HG03280 (cell line): ENCODE data around the gene C10orf71.

Experiments used
- ATAC-seq: cut with Tn5 transposase; IDR thresholded peaks from one replicate; pipeline ENCODE4 v1.9.1; 2021; ENCODE audit warnings: mild to moderate bottlenecking, moderate library complexity; ENCODE audit not compliant: unreplicated experiment

C10orf71 gene

DNA sequence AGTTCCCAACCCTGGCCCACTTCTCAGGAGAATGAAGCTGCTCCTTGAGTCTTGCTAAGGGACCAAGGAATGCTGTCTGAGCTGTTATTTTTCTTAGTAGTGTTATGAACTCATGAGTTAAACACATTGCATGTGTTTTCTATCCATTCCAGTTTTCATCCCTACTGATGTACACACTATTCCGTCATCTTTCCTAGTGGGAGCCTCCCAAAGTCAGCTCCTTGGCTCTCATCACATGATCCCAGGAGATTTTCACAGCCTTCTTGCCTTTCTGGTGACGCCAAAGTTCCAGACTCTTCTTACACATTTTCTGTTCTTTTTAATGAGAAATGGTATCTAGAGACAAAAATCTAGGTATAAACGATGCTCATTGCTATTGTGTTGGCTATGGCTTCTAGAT lies 8.4 kb upstream of the C10orf71 start:
- ATAC-seq = no peak

DNA sequence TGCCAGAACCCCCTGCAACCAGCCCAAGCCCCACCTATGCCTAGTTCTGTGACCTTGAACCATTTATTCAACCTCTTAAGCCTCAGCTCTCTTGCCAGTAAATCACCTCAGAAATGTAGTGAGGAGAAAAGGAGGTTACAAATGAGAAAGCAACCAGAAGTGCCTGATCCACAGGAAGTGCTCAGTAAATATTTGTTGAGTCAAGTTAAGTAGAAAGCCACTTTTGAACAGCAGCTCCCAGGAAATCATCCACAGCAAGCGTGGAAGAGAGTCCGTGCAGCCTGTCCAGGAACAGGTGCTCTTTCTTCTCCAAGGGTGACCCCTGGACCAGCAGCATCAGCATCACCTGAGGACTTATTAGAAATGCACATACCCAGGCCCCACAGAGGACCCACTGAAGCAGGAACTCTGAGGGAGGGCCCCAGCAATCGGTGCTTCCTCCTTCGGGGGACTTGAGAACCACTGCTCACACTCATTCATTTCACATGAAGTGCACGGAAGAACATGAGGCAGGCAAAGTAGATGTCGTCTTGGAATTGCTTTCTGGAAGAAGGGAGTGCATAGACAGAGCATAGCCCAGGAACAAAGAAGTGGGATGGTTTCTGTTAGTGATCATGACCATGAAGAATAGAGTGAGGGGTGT lies 6.3 kb upstream of the C10orf71 start:
- no peak for ATAC-seq

DNA sequence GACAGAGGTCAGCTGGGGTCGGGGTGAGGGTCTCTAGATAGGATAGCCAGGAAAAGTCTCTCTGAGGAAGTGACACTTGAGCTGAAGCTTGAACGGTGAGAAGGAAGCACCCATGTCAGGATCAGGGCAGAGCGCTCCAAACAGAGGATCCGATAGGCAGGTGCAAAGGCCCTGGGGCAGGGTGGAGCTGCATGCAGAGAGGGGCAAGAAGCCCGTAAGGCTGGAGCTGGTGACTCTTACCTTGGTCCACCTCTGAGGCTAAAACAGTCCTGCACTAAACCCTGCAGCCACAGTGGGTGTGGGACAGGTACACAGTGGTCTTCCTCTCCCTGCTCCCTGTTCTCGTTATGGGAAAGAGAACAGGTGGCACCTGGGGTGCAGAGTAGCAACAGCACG lies 5.8 kb upstream of the C10orf71 start:
- ATAC-seq = no peak

DNA sequence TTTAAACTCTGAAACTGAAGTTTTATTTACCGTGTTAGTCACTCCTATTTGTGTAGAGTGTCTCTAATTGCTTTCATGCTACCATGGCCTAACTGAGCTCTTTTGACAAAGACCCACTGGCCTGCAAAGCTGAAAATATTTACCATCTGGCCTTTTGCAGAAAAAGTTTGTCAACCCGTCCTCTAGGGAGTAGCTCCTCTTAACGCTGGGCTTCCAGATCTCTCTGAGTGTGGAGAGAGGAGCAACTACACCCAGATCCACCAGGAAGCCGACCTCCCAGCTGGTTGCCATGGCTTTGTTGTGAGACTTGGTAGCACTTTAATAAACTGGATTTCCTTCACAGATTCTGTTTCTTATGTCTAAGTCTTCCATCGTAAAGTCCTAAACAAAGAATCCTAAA lies 4.2 kb upstream of the C10orf71 start:
- ATAC-seq = no peak

DNA sequence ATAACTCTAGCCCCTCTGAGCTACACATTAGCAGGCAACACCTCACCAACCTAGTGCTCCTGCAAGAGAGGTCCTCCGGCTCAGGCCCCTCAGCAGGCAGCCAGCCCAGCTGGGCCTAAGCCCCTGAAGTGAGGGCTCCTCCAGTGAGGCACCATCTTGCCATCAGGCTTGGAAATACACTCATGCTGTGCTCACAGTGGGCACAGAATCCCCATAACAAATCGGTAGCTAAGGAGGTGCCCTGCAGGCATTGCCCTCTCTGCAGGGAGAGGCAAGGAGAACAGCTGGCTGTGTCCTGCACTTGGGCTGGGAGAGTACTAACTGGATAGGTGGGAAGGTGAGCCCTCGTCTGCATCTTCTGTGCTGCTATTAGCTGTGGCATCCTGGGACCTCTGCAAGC lies 3.7 kb upstream of the C10orf71 start:
- ATAC-seq = no peak

DNA sequence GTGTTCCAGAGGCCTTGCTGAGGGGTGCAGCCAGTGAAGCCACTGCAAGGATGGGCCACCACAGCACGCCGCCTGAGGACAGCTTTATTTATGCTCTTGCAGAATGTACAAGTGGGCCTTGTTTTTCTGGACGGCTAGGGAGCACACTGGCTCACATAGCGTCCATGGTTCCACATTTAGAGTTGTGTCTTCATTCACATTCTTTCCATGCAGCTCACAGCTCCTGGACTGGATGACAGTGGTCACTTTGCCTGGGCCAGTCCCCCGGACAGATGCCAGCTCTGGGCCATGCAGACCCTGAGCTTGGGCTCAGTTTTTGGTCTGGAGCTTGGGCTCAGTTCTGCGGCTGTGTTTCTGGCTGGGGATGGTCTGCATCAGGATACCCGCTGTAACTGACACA lies 2.6 kb upstream of the C10orf71 start:
- ATAC-seq = no peak

DNA sequence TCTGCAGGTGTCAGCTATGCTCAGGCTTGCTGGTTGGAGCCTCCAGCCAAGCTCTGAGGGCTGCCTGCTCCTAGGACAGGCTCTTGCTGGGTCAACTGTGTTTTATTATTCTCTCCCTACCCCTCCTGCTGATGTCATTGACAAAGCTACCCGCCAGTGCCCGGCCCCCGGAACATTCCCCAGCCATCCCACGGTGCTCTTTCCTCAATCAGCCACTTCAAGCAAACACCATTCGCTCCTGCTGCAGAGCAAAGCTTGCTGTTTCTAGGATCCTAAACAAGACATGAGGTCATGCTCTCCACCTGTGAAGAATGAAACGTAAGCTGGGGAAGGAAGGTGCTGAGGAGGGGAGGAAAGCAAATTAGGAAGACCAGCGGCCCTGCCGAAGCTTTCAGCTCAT lies 2.1 kb upstream of the C10orf71 start:
- ATAC-seq = no peak

DNA sequence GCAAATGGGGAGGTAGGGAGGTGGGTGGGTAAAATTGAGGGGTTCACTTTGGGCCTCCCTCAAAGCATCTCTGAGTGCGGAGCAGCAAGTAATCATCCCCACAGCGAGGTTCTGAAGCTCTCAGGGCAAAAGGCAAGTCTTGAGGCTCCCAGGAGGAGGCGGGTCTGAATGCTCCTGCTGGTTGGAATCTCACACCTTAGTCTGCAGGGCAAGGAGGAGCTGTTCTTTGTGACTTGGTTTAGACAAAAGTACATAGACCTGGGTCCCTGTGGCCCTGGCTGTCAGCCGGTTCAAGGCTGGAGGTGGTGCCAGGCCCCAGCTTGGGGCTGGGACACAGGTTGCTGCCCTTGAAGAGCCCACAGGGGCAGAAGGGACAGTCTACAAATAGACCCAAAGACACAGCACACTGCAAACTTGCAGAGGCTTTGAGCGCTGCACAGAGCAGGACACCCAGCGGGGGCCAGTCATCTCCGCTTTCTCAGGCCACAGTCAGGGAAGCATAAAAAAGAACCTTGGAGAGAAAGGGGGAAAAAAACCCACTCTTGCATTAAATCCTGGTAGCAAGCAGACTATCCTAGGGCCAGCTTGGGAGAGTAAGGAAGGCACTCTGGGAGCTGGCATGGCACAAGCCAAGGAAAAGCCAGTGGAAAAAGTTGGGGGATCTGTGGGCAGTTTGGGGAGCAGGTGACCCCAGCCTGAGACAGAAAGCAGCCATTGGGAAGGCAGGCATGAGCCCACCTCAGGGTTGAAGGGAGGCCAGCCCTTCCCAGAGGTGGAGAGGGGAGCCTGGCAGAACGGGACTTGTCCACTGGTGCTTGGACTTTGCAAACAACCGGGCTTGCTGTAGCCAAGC lies 926 bp upstream of the C10orf71 start:
- ATAC-seq = no peak

DNA sequence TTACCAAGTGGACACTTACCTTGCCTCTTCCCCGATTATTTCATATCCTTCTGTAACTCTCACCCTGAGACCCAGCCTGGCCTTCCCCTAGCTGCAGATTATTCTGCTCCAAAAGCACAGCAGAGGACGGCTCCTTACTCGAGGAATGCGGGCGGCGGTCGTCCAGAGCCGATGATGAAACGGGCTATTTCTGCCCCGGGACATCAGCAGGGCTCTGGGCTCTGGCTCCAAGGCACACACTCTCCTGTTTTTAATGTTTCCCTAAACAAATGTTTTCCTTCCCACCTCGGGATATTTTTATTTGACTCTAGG lies 343 bp upstream of the C10orf71 start:
- no peak for ATAC-seq

DNA sequence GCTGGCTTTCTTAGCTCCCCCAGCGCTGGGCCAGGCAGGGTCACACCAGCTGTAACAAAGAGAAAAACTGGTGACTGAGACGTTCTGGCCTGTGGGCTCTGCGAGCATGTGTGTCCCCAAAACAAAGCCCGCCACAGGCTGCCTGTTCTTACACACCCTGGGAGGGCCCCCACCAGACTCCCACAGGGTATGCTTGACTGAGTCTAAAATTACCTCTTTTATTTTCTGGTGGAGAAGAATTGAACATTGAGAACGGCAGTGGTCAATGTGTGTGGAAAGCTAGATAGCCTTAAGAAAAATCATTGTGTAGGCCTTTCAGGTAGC lies 808 bp downstream of the C10orf71 start:
- ATAC-seq = peak; percentile 41

DNA sequence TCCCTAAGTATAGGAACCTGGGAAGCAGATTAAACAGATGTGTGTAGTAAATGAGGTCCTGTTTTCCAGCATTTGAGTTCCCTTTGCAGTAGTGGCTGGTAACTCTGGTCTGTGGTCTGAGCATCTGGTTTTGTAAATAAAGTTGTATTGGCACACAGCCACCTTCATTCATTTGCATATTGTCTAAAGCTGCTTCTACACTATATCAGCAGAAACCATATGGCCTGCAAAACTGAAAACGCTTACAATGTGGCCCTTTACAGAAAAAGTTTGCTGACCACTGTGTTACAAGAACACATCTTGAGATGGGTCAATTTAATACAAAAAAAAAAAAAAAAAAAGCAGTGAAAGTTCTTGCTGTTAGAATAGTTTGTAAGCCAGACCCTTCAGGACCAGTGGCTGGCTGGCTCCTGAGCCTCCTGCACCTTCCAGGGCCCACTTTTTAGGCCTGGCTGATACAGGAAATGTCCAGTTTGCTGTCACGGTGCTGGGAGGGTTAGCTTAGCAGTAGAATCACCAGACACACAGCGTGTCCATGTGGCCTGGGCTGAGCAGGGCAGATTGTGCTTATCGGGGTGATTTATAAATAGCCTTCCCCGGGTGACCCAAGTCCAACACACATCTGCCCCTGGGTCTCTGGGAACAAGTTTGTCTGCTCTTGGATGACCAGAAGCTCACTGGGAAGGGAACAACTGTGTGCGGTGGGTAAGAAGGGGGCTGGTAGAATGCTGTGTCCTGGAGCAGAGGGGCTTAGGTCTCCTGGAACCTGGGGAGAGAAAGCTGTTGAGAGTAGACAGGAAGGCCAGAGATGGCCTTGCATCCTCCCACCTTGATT lies 1.4 kb downstream of the C10orf71 start:
- peak; percentile 81 for ATAC-seq

DNA sequence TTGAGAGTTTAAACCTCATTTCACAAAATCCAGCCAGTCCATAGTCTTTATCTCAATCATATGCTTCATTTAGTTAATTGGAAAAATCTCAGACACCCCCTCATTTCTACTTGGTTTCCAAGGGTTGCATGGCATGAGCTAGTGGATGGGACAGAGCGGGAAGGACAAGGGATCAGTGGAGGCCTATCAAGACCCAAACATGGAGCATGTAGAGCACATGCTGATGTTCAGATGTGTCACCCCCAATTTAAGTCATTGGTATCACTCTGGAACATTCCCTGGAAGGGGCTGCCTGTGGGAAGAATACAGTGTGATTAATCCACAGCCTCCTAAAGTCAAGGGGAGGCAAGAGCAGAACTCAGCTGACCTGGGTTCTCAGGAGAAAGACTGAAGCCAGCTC lies 2.3 kb downstream of the C10orf71 start:
- no peak for ATAC-seq

DNA sequence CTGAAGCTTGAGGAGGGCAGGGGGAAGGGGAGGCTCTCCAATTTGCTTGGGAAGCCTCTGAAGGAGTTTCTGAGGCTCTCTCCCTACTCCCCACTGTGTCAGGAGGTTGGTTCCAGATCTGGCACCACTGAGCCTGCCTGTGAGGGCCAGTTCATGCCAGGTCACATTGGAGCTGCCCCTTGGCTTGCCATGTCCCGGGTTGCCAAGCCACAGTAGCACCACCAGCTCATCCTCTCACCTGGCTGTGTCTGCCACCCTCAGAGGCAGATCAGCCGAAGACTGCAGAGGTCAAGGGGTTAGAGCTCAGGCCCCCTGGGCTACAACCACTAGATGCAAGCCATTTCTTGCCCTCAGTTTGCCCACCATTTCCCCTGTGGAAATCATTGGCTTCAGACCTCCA lies 3.1 kb downstream of the C10orf71 start:
- ATAC-seq = no peak

DNA sequence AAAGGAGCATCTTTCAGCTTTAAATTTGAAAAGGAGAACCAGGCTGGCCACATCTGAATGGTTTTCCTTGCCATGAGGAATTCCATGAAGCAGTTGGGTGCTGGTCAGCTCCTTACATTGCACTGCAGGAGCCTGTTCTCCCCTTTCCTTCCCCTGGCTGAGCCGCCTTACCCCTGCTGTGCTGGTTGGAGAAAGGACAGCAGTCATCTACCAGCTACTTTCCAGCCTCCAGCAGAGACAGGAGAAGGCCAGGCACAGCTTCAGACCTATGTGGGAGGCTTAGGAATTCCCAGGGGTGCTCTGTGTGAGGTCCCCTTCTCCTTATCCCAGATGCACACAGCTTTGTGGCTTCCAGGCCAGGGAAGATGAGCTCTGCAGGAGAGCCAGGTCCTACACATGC lies 4.7 kb downstream of the C10orf71 start:
- ATAC-seq = no peak

DNA sequence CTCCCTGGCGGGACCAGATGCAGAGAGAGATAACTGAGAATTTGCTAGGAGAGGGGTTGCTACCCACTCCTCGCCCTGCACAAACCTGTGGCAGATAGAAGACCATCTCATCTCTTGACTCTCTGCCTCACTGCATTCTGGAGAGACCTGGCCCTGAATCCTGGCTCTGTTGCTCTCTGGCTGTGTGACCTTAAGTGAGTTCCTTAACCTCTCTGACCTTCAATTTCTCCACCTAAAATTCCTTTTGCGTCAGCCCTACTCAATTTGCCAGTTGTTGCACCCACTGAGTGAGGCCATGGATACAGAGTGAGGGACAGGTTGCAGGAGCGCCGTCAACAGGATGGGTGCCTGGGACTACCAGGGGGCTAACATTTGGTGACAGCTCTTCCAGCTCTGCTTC lies 5.2 kb downstream of the C10orf71 start:
- ATAC-seq = no peak

DNA sequence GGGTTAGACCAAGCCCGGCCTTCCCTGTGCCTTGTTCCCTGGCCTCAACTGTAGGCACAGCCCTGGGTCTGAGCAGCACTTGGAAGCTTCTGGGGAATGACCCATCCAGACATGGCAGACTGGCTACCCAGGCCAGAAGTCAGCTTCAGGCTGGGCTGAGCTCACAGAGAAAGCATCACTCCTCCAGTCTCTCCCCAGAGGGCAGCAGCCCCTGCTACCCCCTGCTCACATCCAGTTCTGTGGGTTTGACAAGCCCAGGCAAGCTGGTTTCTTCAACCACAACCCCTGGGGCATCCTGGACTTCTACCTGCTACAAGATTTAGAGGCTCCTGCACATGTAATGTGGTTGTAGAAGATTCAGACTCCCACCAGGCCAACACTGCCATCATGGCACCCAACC lies 9.0 kb downstream of the C10orf71 start:
- ATAC-seq = no peak

DNA sequence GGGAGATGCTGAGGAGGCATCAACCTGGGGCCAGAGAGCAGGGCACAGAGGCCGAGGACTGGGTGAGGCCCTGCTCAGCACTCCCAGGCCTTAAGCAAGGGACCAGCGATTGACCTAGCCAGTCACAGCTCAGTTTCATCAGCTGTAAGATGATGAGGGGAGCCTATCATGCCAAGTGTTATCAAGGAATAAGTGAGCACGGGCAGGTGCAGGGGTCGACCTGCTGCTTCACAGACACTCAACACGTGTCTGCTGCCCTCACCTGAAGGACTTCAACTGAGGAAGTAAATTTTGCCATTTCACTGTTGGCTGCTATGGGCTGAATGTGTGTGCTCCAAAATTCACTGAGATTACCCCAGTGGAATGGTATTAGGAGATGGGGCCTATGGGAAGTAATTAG lies 9.9 kb downstream of the C10orf71 start:
- ATAC-seq = no peak

DNA sequence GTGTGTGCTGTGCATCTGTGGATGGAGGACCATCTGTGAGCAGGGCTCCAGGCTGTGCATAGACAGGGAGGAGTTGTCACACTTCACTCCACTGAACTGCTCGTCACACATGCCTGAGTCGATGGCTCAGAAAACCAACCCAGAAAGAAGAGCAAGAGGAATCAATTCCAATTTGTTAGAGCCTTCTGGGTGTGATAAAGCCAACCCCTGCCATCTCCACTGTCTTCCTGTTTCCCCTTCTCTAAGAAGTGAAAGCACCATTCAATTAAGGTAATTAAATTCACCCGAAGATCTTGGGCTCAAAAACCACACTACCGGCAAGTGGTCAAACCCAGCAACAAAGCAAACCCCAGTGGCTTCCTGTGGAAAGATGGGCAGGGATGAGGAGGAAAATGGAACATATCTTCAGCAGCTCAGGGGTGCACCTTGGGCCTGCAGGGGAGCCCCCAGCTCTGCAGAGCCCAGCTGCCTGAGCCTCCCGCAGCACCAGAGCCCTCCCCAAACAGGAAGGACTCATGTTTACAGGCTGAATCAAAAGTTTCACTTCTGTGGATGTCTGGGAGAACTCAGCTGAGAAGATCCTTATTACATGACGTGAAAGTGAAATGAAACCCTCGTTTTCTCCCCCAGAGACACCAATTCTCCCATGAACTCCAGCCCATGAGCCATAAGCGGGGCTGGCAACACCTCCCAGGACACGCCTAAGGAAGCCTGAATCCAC lies 10.9 kb downstream of the C10orf71 start:
- no peak for ATAC-seq

DNA sequence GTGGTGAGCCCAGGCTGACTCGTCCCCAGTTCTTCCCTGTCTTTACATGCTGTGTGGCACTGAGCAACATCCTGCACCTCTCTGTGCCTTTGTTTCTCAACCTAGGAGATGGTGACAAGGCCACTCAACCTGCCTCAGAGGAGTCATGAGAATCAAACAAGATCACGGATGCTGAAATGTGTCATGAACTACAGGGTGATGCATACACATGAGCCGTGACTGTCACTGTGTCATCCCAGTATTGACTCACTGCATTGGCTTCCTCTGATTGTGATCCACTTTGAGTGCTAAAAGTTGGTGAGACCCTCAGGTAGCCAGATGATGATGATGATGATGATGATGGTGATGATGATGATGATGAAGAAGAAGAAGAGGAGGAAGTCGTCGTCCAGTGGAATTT lies 11.5 kb downstream of the C10orf71 start:
- ATAC-seq = no peak

DNA sequence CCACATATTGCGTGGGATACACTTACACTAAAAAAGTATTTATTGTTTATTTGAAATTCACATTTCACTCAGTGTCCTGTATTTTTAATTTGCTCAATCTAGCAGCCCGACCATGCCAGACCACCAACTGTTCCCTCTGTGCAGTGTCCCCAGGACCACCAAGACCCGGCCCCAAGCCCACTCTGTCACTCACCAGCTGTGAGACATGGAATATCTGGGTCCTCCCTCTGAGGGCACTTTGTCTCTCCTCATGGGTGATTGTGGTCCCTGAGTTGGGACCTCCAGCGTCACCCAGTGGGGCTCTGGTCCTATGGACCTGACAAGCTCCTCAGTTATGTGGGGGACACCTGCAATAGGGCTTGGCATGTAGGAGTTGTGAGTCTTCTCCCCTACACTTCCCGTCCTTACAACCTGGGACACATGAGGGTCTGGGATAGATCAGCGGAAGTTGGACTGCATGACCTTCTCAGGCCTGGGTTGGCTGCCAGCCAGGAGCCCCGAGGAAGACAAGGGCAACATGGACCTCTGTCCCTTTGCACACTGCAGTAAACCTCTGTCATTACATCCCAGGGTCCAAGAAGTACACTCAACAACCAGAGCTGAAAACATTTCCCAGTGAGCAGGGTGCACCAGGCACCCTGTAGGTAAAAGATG lies 12.1 kb downstream of the C10orf71 start:
- no peak for ATAC-seq
